Measurements from ENCODE around the gene C22orf31.

The C22orf31 gene

GRCh38 chr22:29032584-29032983 lies 29.0 kb downstream of the C22orf31 start:
- TF ChIP-seq PAX5 (IDR thresholded peaks at IDR 0.05; ENCODE audit: insufficient read depth, low read length, severe bottlenecking) = no peak
- TF ChIP-seq POLR2A (IDR thresholded peaks at IDR 0.05; ENCODE audit: low read depth, low read length) = no peak
- no peak for TF ChIP-seq TAF1 (IDR thresholded peaks at IDR 0.05; ENCODE audit: low read depth, low read length)
- no peak for TF ChIP-seq POLR2AphosphoS5 (IDR thresholded peaks at IDR 0.05; ENCODE audit: low read depth, low read length)
- no peak for TF ChIP-seq SPI1 (IDR thresholded peaks at IDR 0.05; ENCODE audit: low read depth, low read length)
- no peak for TF ChIP-seq POU2F2 (IDR thresholded peaks at IDR 0.05; ENCODE audit: low read depth, low read length)
- FAIRE-seq (no peak), DNase-seq (ENCODE audit: insufficient read length, low spot score) (no peak)

GRCh38 chr22:29032014-29032475 lies 29.6 kb downstream of the C22orf31 start:
- DNase-seq (ENCODE audit: insufficient read length, low spot score) = no peak
- no peak for FAIRE-seq
- TF ChIP-seq SPI1 (IDR thresholded peaks at IDR 0.05; ENCODE audit: low read depth, low read length) (no peak), PAX5 (IDR thresholded peaks at IDR 0.05; ENCODE audit: insufficient read depth, low read length, severe bottlenecking) (no peak), TAF1 (IDR thresholded peaks at IDR 0.05; ENCODE audit: low read depth, low read length) (no peak), POLR2AphosphoS5 (IDR thresholded peaks at IDR 0.05; ENCODE audit: low read depth, low read length) (no peak), POU2F2 (IDR thresholded peaks at IDR 0.05; ENCODE audit: low read depth, low read length) (no peak), POLR2A (IDR thresholded peaks at IDR 0.05; ENCODE audit: low read depth, low read length) (no peak)

- no peak for FAIRE-seq
- no peak for TF ChIP-seq SPI1 (IDR thresholded peaks at IDR 0.05; ENCODE audit: low read depth, low read length)
- TF ChIP-seq POU2F2 (IDR thresholded peaks at IDR 0.05; ENCODE audit: low read depth, low read length) = no peak
- TF ChIP-seq PAX5 (IDR thresholded peaks at IDR 0.05; ENCODE audit: insufficient read depth, low read length, severe bottlenecking) = no peak
- no peak for TF ChIP-seq POLR2AphosphoS5 (IDR thresholded peaks at IDR 0.05; ENCODE audit: low read depth, low read length)
- DNase-seq (ENCODE audit: insufficient read length, low spot score) = no peak
Observed at GRCh38 chr22:29031227-29032011, 30.2 kb downstream of the C22orf31 start.

GRCh38 chr22:29030618-29031226 lies 30.9 kb downstream of the C22orf31 start:
- FAIRE-seq (no peak), DNase-seq (ENCODE audit: insufficient read length, low spot score) (no peak)
- TF ChIP-seq TAF1 (IDR thresholded peaks at IDR 0.05; ENCODE audit: low read depth, low read length) (no peak), POLR2A (IDR thresholded peaks at IDR 0.05; ENCODE audit: low read depth, low read length) (no peak), PAX5 (IDR thresholded peaks at IDR 0.05; ENCODE audit: insufficient read depth, low read length, severe bottlenecking) (no peak), POU2F2 (IDR thresholded peaks at IDR 0.05; ENCODE audit: low read depth, low read length) (no peak), POLR2AphosphoS5 (IDR thresholded peaks at IDR 0.05; ENCODE audit: low read depth, low read length) (no peak), SPI1 (IDR thresholded peaks at IDR 0.05; ENCODE audit: low read depth, low read length) (no peak)

GRCh38 chr22:29030016-29030617 lies 31.5 kb downstream of the C22orf31 start:
- FAIRE-seq (no peak), DNase-seq (ENCODE audit: insufficient read length, low spot score) (no peak)
- TF ChIP-seq POLR2A (IDR thresholded peaks at IDR 0.05; ENCODE audit: low read depth, low read length) (no peak), PAX5 (IDR thresholded peaks at IDR 0.05; ENCODE audit: insufficient read depth, low read length, severe bottlenecking) (no peak)

- no peak for FAIRE-seq
Observed at GRCh38 chr22:29029202-29030000, 32.2 kb downstream of the C22orf31 start.

GRCh38 chr22:29028468-29028867 lies 33.2 kb downstream of the C22orf31 start:
- no peak for DNase-seq (ENCODE audit: insufficient read length, low spot score)
- FAIRE-seq = no peak
- no peak for TF ChIP-seq POLR2A (IDR thresholded peaks at IDR 0.05; ENCODE audit: low read depth, low read length)
- no peak for TF ChIP-seq PAX5 (IDR thresholded peaks at IDR 0.05; ENCODE audit: insufficient read depth, low read length, severe bottlenecking)
- TF ChIP-seq POU2F2 (IDR thresholded peaks at IDR 0.05; ENCODE audit: low read depth, low read length) = no peak
- no peak for TF ChIP-seq POLR2AphosphoS5 (IDR thresholded peaks at IDR 0.05; ENCODE audit: low read depth, low read length)

More at GRCh38 chr22:29029202-29030000, 32.2 kb downstream of the C22orf31 start:
- DNase-seq (ENCODE audit: insufficient read length, low spot score) = no peak
- no peak for TF ChIP-seq POLR2A (IDR thresholded peaks at IDR 0.05; ENCODE audit: low read depth, low read length)
- no peak for TF ChIP-seq POLR2AphosphoS5 (IDR thresholded peaks at IDR 0.05; ENCODE audit: low read depth, low read length)
- TF ChIP-seq POU2F2 (IDR thresholded peaks at IDR 0.05; ENCODE audit: low read depth, low read length) = no peak
- no peak for TF ChIP-seq SPI1 (IDR thresholded peaks at IDR 0.05; ENCODE audit: low read depth, low read length)
- TF ChIP-seq TAF1 (IDR thresholded peaks at IDR 0.05; ENCODE audit: low read depth, low read length) = no peak
- TF ChIP-seq PAX5 (IDR thresholded peaks at IDR 0.05; ENCODE audit: insufficient read depth, low read length, severe bottlenecking) = no peak

GRCh38 chr22:29026579-29026978 lies 35.1 kb downstream of the C22orf31 start:
- FAIRE-seq = no peak
- no peak for DNase-seq (ENCODE audit: insufficient read length, low spot score)
- no peak for TF ChIP-seq TAF1 (IDR thresholded peaks at IDR 0.05; ENCODE audit: low read depth, low read length)

GRCh38 chr22:29023172-29023796 lies 38.3 kb downstream of the C22orf31 start:
- FAIRE-seq (no peak), DNase-seq (ENCODE audit: insufficient read length, low spot score) (no peak)
- TF ChIP-seq SPI1 (IDR thresholded peaks at IDR 0.05; ENCODE audit: low read depth, low read length) (no peak), TAF1 (IDR thresholded peaks at IDR 0.05; ENCODE audit: low read depth, low read length) (no peak), POU2F2 (IDR thresholded peaks at IDR 0.05; ENCODE audit: low read depth, low read length) (no peak), POLR2AphosphoS5 (IDR thresholded peaks at IDR 0.05; ENCODE audit: low read depth, low read length) (no peak)

Measured in GM12891 (cell line).